H1 (cell line): ENCODE results near the gene PDE1C. TPM values are rescaled to one million over a fixed set of nuclear protein-coding genes. Genes with fewer than 3 reads are reported as not detected.

Experiments used
- CTCF ChIA-PET: fragments of 300-600 bp; sonication (Branson Sonifier 250); formaldehyde crosslinking; loops from one replicate; lab custom pipeline; 2021; ENCODE audit not compliant: partially characterized antibody; lab: Charles Lee
- POLR2A ChIA-PET: fragments of 300-600 bp; sonication (Branson Sonifier 250); formaldehyde crosslinking; loops from one replicate; lab custom pipeline; 2021; ENCODE audit warnings: inconsistent platforms; ENCODE audit not compliant: partially characterized antibody; lab: Charles Lee
- DNase-seq, 2 experiments: peaks; one replicate each; pipeline versions ENCODE4 v3.0.0 to v3.0.0-alpha.2; 2010 to 2022; ENCODE audit warnings: low spot score in 2 of 2, low read depth in 1 of 2, mixed read lengths in 1 of 2
- FAIRE-seq: peaks from 2 replicates; lab custom pipeline; 2011; peaks lifted over from hg19 to GRCh38; lab: Jason Lieb, UNC
- H2AFZ ChIP-seq: 2 replicates; pipeline ENCODE4 v1.8.1; 2012; ENCODE audit warnings: low read length, inconsistent platforms
- H2AK5ac ChIP-seq: 2 replicates; pipeline ENCODE4 v1.6.1; 2013; ENCODE audit warnings: low read depth, low read length
- H2BK120ac ChIP-seq: replicated peaks from 2 replicates; pipeline ENCODE3; 2013; ENCODE audit warnings: low read depth, low read length, inconsistent platforms
- H2BK12ac ChIP-seq: 2 replicates; pipeline ENCODE4 v1.6.1; 2013; ENCODE audit warnings: low read depth, low read length
- H2BK15ac ChIP-seq: 2 replicates; pipeline ENCODE4 v1.6.1; 2013; ENCODE audit warnings: low read length
- H2BK20ac ChIP-seq: 2 replicates; pipeline ENCODE4 v1.6.1; 2013; ENCODE audit warnings: low read length
- H2BK5ac ChIP-seq: 2 replicates; pipeline ENCODE4 v1.6.1; 2013; ENCODE audit warnings: low read depth, low read length
- H3K14ac ChIP-seq: 2 replicates; pipeline ENCODE4 v1.6.1; 2013; ENCODE audit warnings: inconsistent platforms; ENCODE audit not compliant: insufficient read length
- H3K18ac ChIP-seq: 2 replicates; pipeline ENCODE4 v1.6.1; 2013; ENCODE audit warnings: low read length; ENCODE audit errors: extremely low read depth
- H3K23ac ChIP-seq: 2 replicates; pipeline ENCODE4 v1.6.1; 2013; ENCODE audit warnings: inconsistent platforms; ENCODE audit not compliant: insufficient read length
- H3K23me2 ChIP-seq: 2 replicates; pipeline ENCODE4 v1.6.1; 2013; ENCODE audit warnings: low read depth, low read length
- H3K27ac ChIP-seq: 2 replicates; pipeline ENCODE4 v1.6.1; 2011; ENCODE audit warnings: low read depth, low read length, inconsistent platforms
- H3K27me3 ChIP-seq, 4 experiments: replicated peaks in 1 of 4; 1 replicate in 1 of 4; 2 replicates in 3 of 4; pipeline versions ENCODE4 v1.6.1 to v1.8.1; 2011 to 2013; ENCODE audit warnings: low read length in 3 of 4, mild to moderate bottlenecking in 3 of 4, inconsistent platforms in 2 of 4, mixed read lengths in 2 of 4, moderate library complexity in 1 of 4; ENCODE audit not compliant: control insufficient read depth in 3 of 4, insufficient read depth in 3 of 4; ENCODE audit errors: extremely low read depth in 1 of 4
- H3K36me3 ChIP-seq, 4 experiments: 2 replicates each; pipeline versions ENCODE4 v1.6.1 to v1.8.1; 2011 to 2013; ENCODE audit warnings: mild to moderate bottlenecking in 4 of 4, low read length in 3 of 4, moderate library complexity in 2 of 4, control low read depth in 1 of 4, inconsistent platforms in 1 of 4; ENCODE audit not compliant: insufficient read depth in 4 of 4, control insufficient read depth in 2 of 4
- H3K4ac ChIP-seq: replicated peaks from 2 replicates; pipeline ENCODE3; 2013; ENCODE audit warnings: low read length, low read depth, mixed read lengths, inconsistent platforms; ENCODE audit not compliant: insufficient read length
- H3K4me1 ChIP-seq, 4 experiments: replicated peaks in 1 of 4; 1 replicate in 1 of 4; 2 replicates in 3 of 4; pipeline versions ENCODE4 v1.6.1 to v1.8.1; 2011 to 2013; ENCODE audit warnings: low read length in 3 of 4, inconsistent platforms in 2 of 4, mixed read lengths in 1 of 4; ENCODE audit not compliant: insufficient read depth in 4 of 4, control insufficient read depth in 3 of 4
- H3K4me2 ChIP-seq, 2 experiments: 2 replicates each; pipeline versions ENCODE4 v1.6.1 to v1.8.1; 2011 to 2013; ENCODE audit warnings: low read depth in 2 of 2, low read length in 2 of 2, control low read depth in 1 of 2, inconsistent platforms in 1 of 2, mild to moderate bottlenecking in 1 of 2; ENCODE audit not compliant: insufficient read depth in 1 of 2
- H3K4me3 ChIP-seq, 4 experiments: fragments of 200-600, 300-600 bp in 1 of 4; sonication (generic), shearing (Covaris generic), sonication (Bioruptor Twin) in 1 of 4; 2 replicates each; pipeline versions ENCODE4 v1.5.1 to v1.8.1; 2011 to 2016; ENCODE audit warnings: low read length in 4 of 4, low read depth in 3 of 4, control low read depth in 2 of 4, inconsistent platforms in 2 of 4, mild to moderate bottlenecking in 2 of 4, mixed read lengths in 1 of 4, moderate library complexity in 1 of 4; ENCODE audit not compliant: insufficient read depth in 2 of 4; ENCODE audit errors: extremely low read depth in 1 of 4
- H3K56ac ChIP-seq: replicated peaks from 2 replicates; pipeline ENCODE3; 2013; ENCODE audit warnings: low read depth, mild to moderate bottlenecking, mixed read lengths, low read length, inconsistent platforms; ENCODE audit not compliant: insufficient read length
- H3K79me1 ChIP-seq: 2 replicates; pipeline ENCODE4 v1.6.1; 2013; ENCODE audit warnings: low read depth, low read length, control low read depth
- H3K79me2 ChIP-seq, 2 experiments: 2 replicates each; pipeline versions ENCODE4 v1.6.1 to v1.8.1; 2012 to 2013; ENCODE audit warnings: low read length in 2 of 2, mild to moderate bottlenecking in 2 of 2, inconsistent platforms in 1 of 2; ENCODE audit not compliant: insufficient read depth in 2 of 2, control insufficient read depth in 1 of 2
- H3K9ac ChIP-seq, 4 experiments: replicated peaks in 1 of 4; 1 replicate in 1 of 4; 2 replicates in 3 of 4; pipeline versions ENCODE4 v1.6.1 to v1.8.1; 2011 to 2013; ENCODE audit warnings: low read depth in 3 of 4, low read length in 3 of 4, control low read depth in 2 of 4, mild to moderate bottlenecking in 2 of 4, moderate library complexity in 2 of 4, inconsistent platforms in 1 of 4; ENCODE audit errors: extremely low read depth in 1 of 4
- H3K9me3 ChIP-seq, 2 experiments: 2 replicates each; pipeline versions ENCODE4 v1.6.1 to v1.8.1; 2012 to 2013; ENCODE audit warnings: mild to moderate bottlenecking in 2 of 2, moderate library complexity in 2 of 2, control low read depth in 1 of 2, inconsistent platforms in 1 of 2, low read depth in 1 of 2, low read length in 1 of 2, mixed read lengths in 1 of 2; ENCODE audit not compliant: insufficient read depth in 2 of 2
- H4K20me1 ChIP-seq, 2 experiments: replicated peaks in 1 of 2; 2 replicates each; pipeline versions ENCODE3 to v1.8.1; 2011 to 2013; ENCODE audit warnings: inconsistent platforms in 2 of 2, low read length in 2 of 2, mild to moderate bottlenecking in 1 of 2; ENCODE audit not compliant: insufficient read depth in 2 of 2, control insufficient read depth in 1 of 2
- H4K5ac ChIP-seq: 2 replicates; pipeline ENCODE4 v1.6.1; 2013; ENCODE audit warnings: low read length, low read depth, mixed read lengths, inconsistent platforms; ENCODE audit not compliant: insufficient read length
- H4K8ac ChIP-seq: 2 replicates; pipeline ENCODE4 v1.8.0; 2013; ENCODE audit warnings: mild to moderate bottlenecking, moderate library complexity, low read length, inconsistent platforms; ENCODE audit not compliant: insufficient read depth; ENCODE audit errors: extremely low read depth
- H4K91ac ChIP-seq: replicated peaks from 2 replicates; pipeline ENCODE3; 2013; ENCODE audit warnings: low read length, mixed read lengths, inconsistent platforms; ENCODE audit not compliant: insufficient read length
- GABPA ChIP-seq: IDR thresholded peaks from 2 replicates; pipeline ENCODE4 v1.6.1; 2011; ENCODE audit warnings: mild to moderate bottlenecking, low read length, moderate library complexity, borderline replicate concordance; ENCODE audit not compliant: insufficient read depth
- JUN ChIP-seq: IDR thresholded peaks from 2 replicates; pipeline ENCODE4 v1.6.1; 2011; ENCODE audit warnings: low read depth, mild to moderate bottlenecking, improper control_type of control experiment, low read length
- KDM1A ChIP-seq: fragments of 200-600, 300-600 bp; sonication (generic); IDR thresholded peaks from 2 replicates; pipeline ENCODE4 v1.7.1; 2016; ENCODE audit warnings: mild to moderate bottlenecking, low read length, borderline replicate concordance
- MAFK ChIP-seq: IDR thresholded peaks from 2 replicates; pipeline ENCODE4 v1.6.1; 2012; ENCODE audit warnings: low read depth, mild to moderate bottlenecking, improper control_type of control experiment, low read length
- PHF8 ChIP-seq: fragments of 200-600 bp; sonication (generic); conservative IDR thresholded peaks from 2 replicates; pipeline ENCODE4 v1.7.1; 2012; ENCODE audit warnings: low read depth, mild to moderate bottlenecking, inconsistent platforms, low read length, moderate library complexity
- WGBS, 2 experiments: shearing (Covaris generic) in 1 of 2; methylation state at CpG; one replicate each; pipeline versions ENCODE4 v1.1.6 to v1.1.7; 2013 to 2015; ENCODE audit warnings: low lambda C conversion rate in 2 of 2, mixed read lengths in 2 of 2, inconsistent platforms in 1 of 2, low coverage in 1 of 2, missing lambda C conversion rate in 1 of 2; ENCODE audit not compliant: insufficient replicate concordance in 2 of 2, insufficient coverage in 1 of 2, insufficient read length in 1 of 2; ENCODE audit errors: extremely low coverage in 1 of 2, missing lambda C conversion rate in 1 of 2; 5-methylcytosine and 5-hydroxymethylcytosine counted together
- polyA plus RNA-seq, 7 experiments: library from polyadenylated mRNA; depleted of rRNA in 3 of 7; stranded (reverse) in 5 of 7; unstranded in 2 of 7; fragments of >200 nt in 5 of 7; fragments of 200-250 nt in 2 of 7; gene quantifications; 1 replicate in 5 of 7; 2 replicates in 1 of 7; 4 replicates in 1 of 7; pipeline versions ENCODE4 v1.2.1 to v1.2.3, GENCODE V29; 2011 to 2013; ENCODE audit warnings: missing spikeins in 2 of 7, mixed read lengths in 2 of 7
- total RNA-seq: library from RNA; stranded (reverse); fragmentation: NEBNext Ultra II Directional; extraction: Animal tissue kit (Norgen Biotek cat#: 25700); gene quantifications from 2 replicates; pipeline ENCODE4 v1.2.1, GENCODE V29; 2021

Gene PDE1C
- total and polyA plus RNA-seq, 2 of the 8 experiments (the other 6 are each of a cell fraction or from before 2014, with no cell fraction given), result 0.11 to 1.1 TPM

DNA sequence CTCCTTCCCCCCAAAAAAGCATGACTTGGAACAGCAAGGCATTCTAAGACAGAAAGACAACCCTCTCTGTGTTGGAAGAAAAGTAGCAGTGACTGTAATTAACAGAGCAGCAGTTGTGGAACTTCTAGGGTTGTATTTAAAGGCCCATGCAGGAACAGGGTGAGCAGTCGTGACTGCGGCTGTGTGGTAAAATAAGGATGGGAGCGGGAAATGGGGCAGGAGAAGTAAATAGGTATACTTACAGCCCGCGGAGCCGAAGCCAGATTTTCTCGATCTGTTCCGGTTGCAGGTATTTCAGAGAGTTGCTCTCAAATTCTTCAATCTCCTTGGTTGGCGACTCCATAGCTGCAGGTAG is 179 bp downstream of the PDE1C start:
- Histone ChIP-seq H3K36me3 (no peaks in the 10 kb centered on the region), H3K4ac (no peak overlapping the region), H4K5ac (no peak overlapping the region), H3K56ac (no peak overlapping the region), H2BK12ac (no peak overlapping the region), H3K23ac (no peak overlapping the region), H2BK120ac (no peak overlapping the region), H2BK20ac (no peak overlapping the region), H4K20me1 (no peaks in the 10 kb centered on the region), H3K4me1 (no peaks in the 10 kb centered on the region; a peak in 1 of 7 replicates), H3K79me2 (no peaks in the 10 kb centered on the region), H4K8ac (no peak overlapping the region), H3K9ac (no peak overlapping the region; a peak in 1 of 7 replicates), H3K4me2 (peak overlapping the region; percentile 83 to 94), H4K91ac (no peak overlapping the region), H2AK5ac (no peak overlapping the region), H2BK5ac (no peak overlapping the region), H3K4me3 (peak overlapping the region; percentile 63 to 86 (median 64)), H3K79me1 (no peaks in the 10 kb centered on the region), H3K14ac (no peak overlapping the region), H2BK15ac (no peak overlapping the region), H3K23me2 (peaks cover 10% of the 10 kb centered on the region; the same call in 1 of the 2 replicates), H3K27ac (no peak overlapping the region), H2AFZ (peak overlapping the region; percentile 89), H3K9me3 (no peaks in the 10 kb centered on the region), H3K27me3 (peaks cover 28 to 52% (median 44%) of the 10 kb centered on the region in 4 experiments), H3K18ac (no peak overlapping the region)
- no peak for DNase-seq
- POLR2A ChIA-PET, result interaction anchor here (1.1 to 1.3 kb wide), 2 partner anchors 8 to 10 kb away, joined by 3 to 4 read pairs; no protein-coding TSS in a partner anchor
- no peak for FAIRE-seq
- WGBS, 2 experiments, result 12% methylated on average over 9 of the region's 9 CpGs; no CpG with 5 or more reads in 1 of the 2 experiments
- no peak for TF ChIP-seq PHF8
- TF ChIP-seq GABPA, result no peak
- TF ChIP-seq JUN, result no peak
- no peak for TF ChIP-seq MAFK
- no peak for TF ChIP-seq KDM1A
- CTCF ChIA-PET, result interaction anchor here (0.8 to 1.2 kb wide), 3 partner anchors 10 to 246 kb away, joined by 3 to 4 read pairs (median 3); no protein-coding TSS in a partner anchor
